ENCODE measurements around the gene MMP14. TPM values are rescaled to one million over a fixed set of nuclear protein-coding genes. Genes with fewer than 3 reads are reported as not detected.

Gene MMP14
- total RNA-seq = 365 and 745 TPM in 2 replicates

GRCh38 chr14:22836301-22837113 is at the start of gene MMP14:
MMP14 (plus strand) TSS chr14:22836585; CDS start chr14:22836818, 233 bp downstream.

DNA sequence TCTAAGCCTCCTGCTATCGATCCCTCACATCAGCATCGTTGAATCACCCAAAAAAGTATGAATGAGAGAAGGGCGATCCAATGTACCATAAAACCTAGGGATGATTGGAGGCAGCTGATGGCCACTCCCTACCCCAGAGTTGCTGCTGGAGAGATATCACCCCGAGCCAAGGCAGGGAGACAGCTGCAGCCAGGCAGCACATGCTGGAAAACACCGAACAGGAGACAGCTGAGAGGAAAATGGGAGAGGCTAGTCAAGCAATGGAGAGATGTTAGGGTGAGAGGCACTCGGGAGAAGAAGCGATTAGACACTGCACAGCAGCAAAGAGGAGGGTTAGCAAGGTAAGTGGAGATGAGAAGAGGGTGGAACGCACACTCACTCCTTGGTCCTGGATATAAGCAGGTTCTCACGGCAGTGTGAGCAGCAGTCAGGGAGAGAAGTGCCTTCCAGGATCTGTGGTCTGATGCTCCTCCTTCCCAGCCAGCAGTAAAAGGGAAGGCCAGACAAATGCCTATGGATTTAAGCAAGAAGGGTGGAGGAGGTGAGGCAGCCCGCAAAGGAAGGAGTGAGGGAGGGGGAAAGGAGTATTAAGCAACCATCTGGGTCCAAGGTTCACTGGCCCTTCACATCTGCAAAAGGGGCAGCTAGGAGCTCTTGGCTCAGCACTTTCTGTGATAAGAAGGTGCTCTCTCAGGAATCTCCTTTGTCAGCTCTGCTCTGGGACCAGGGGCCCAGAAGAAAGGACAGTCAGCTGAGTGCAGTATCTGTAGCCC is 21.3 kb upstream of the MMP14 start, which contains the start of gene SLC7A7:
Gene SLC7A7, minus strand, starts transcription at position 495 of the 773 bp plus-strand sequence. CDS start 2,037 bp downstream, outside the sequence.

DNA sequence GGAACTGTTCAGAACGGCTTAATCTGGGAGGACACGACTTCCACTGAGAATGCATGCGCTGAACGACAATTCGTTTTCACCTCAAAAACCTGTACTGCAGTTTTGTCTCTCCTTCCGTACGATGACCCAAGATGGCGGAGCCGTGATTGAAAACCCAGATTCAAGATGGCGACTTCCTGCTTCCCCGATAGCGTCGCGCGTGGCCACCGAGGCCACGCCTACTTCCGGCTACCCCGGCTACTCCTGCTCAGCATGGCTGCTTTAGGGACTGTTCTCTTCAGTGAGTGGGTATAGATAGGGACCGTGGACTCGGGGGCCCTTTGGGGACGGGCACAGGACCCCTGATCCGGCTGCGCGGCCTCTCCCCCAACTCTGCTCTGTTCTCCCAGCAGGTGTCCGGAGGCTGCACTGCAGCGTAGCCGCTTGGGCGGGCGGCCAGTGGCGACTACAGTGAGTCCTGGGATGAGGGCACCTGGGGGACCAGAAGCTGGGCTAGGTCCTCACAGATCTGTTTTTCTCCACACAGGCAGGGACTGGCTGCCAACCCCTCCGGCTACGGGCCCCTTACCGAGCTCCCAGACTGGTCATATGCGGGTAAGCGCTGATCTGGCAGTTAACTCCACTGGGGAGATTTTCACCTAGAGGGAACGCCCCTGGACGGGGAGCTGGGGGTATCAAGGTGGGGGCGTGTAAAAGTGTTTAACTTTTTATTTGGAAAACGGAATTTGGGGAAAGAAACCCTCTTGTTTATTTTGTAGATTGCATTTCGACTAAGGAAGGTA is 6.5 kb upstream of the MMP14 start, which contains the start of gene MRPL52:
Gene MRPL52, plus strand, starts transcription at position 227 of the 782 bp plus-strand sequence. Its CDS starts 26 bp downstream, at position 253.

GRCh38 chr14:22871224-22872032 is 35.0 kb downstream of the MMP14 start, which contains the start of gene LRP10:
LRP10 (plus strand) TSS chr14:22871740; CDS start chr14:22872304, 564 bp downstream.

GRCh38 chr14:22883173-22883976 is 47.0 kb downstream of the MMP14 start, which contains the start of gene REM2:
REM2 (plus strand) TSS chr14:22883222; CDS start chr14:22883288, 66 bp downstream.

Other genes starting within 250 kb of the MMP14 start
- 276 and 303 TPM in 2 replicates for gene DAD1, start 247.4 kb upstream of the MMP14 start, total RNA-seq
- gene ABHD4, start 238.3 kb upstream of the MMP14 start, total RNA-seq = 6.8 and 15.3 TPM in 2 replicates
- not detected in 2 replicates for gene OR6J1, start 192.2 kb upstream of the MMP14 start, total RNA-seq
- gene OXA1L, start 69.9 kb upstream of the MMP14 start, total RNA-seq = 80.7 and 125 TPM in 2 replicates
- 0.78 and 5.2 TPM in 2 replicates for gene SLC7A7, start 21.1 kb upstream of the MMP14 start, total RNA-seq
- gene MRPL52, start 6.7 kb upstream of the MMP14 start, total RNA-seq = 135 and 193 TPM in 2 replicates
- 83.4 and 117 TPM in 2 replicates for gene LRP10, start 35.2 kb downstream of the MMP14 start, total RNA-seq
- gene REM2, start 46.6 kb downstream of the MMP14 start, total RNA-seq = 0.04 and 0.39 TPM in 2 replicates
- gene RBM23, start 82.6 kb downstream of the MMP14 start, total RNA-seq = 37.6 and 47.2 TPM in 2 replicates
- 88.4 and 111 TPM in 2 replicates for gene PRMT5, start 92.8 kb downstream of the MMP14 start, total RNA-seq
- 93.3 and 103 TPM in 2 replicates for gene HAUS4, start 120.5 kb downstream of the MMP14 start, total RNA-seq
- 144 and 157 TPM in 2 replicates for gene AJUBA, start 146.0 kb downstream of the MMP14 start, total RNA-seq
- 16.7 and 18.8 TPM in 2 replicates for gene C14orf93, start 173.6 kb downstream of the MMP14 start, total RNA-seq
- gene PSMB5, start 198.3 kb downstream of the MMP14 start, total RNA-seq = 250 and 359 TPM in 2 replicates
- gene PSMB11, start 205.6 kb downstream of the MMP14 start, total RNA-seq = not detected in 2 replicates
- 6.0 and 8.8 TPM in 2 replicates for gene CDH24, start 220.9 kb downstream of the MMP14 start, total RNA-seq